HG03520 (cell line): Measurements from ENCODE around the gene USP47.
"Not testable (repeated sequence)": the region's sequence is repeated elsewhere in the genome, so short reads cannot be mapped to it uniquely, and the experiment has no call there.

Source experiments
- ATAC-seq: cut with Tn5 transposase; IDR thresholded peaks from one replicate; pipeline ENCODE4 v1.9.1; 2021; ENCODE audit warnings: mild to moderate bottlenecking, moderate library complexity; ENCODE audit not compliant: unreplicated experiment

The USP47 gene

DNA sequence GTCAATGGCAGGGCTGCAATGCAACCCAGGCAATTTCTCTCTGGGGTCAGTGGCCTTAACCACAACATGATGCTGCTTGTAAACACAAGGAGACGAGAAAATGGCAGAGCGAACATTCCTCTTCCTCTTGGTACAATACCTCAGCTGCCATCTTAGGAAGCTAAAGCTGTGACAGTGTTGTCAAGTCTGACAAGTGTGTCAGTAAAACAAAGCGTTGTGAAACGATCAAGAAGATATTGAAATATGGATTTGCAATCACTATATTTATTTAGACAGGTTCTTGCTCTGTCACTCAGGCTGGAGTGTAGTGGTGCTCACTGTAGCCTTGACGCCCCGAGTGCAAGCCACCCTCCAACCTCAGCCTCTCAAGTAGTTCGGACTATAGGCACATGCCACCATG is 14.5 kb upstream of the USP47 start:
- ATAC-seq: no peak

DNA sequence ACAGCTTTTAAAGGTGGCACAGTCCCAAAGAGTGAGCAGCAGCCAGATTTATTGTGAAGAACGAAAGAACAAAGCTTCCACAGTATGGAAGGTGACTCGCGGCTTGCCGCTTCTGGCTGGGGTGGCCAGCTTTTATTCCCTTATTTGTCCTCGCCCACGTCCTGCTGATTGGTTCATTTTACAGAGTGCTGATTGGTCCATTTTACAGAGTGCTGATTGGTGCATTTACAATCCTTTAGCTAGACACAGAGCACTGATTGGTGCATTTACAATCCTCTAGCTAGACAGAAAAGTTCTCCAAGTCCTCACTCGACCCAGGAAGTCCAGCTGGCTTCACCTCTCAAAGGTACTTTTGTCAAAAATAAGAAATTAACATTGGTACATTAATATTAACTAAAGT is 10.4 kb upstream of the USP47 start:
- ATAC-seq: not testable (repeated sequence)

DNA sequence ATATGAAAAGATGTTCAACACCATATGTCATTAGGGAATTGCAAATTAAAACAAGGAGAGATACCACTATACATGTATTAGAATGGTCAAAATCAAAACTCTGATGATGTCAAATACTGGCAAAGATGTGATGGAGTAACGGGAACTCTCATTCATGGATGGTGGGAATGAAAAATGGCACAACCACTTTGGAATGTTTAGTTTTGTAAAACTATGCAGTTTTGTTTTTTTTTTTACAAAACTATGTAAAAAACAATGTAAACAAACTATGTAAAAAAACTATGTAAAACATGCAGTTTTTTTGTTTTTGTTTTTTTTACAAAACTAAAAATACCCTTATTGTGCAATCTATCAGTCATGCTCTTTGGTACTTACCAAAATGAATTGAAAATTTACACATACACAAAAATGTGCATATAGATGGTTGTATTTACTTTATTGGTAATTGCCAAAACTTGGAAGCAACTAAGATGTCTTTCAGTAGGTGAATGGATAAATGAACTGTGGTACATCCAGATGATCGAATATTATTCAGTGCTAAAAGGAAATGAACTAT is 5.0 kb upstream of the USP47 start:
- ATAC-seq: no peak

DNA sequence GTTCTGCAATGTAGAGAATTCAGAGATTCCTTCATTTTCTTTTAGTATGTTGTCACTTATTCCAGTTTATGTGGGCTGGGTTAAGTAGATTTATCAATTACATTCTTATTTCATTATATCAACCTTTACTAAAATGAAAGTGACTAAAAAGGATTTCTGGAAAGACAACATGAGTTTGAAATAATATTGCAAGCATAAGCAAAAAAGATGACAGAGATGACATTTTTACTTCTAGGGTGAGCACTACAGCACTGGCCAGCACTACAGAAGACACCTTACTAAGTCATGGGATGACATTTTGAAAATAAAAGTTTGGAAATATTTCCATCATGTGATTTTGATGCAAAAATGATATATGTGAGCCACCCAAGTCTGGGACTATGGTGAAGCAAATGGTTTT is 2.1 kb upstream of the USP47 start:
- ATAC-seq: no peak

DNA sequence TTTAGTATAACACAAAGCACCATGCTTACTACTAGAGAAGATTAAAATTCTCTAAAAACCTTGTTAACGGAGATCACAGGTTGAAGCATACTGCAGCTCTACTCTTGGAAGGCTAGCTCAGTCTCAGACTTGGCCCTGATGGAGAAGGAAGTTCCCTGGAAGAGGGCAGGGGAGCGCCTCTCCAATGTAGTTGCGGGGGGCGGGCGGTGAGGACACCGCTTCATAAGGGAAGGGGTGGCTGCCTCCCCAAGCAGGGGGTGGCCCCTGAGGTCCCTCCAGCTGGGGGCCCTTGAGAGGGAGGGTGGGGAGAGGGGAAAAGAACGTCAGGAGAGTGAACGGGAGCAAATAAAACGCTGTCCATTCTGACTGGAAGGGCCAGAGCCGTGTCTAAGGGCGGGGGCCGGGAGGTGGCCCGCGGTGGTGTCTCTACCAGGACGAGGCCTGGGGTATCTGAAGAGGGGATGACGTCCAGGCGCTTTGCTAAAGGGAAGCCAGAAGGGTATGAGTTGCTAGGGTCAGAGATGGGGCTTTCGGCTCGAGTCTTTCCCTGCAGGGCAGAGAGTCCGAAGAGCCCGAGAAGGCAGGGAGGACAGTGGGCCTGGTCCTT is 553 bp upstream of the USP47 start:
- ATAC-seq: peak; percentile 10

DNA sequence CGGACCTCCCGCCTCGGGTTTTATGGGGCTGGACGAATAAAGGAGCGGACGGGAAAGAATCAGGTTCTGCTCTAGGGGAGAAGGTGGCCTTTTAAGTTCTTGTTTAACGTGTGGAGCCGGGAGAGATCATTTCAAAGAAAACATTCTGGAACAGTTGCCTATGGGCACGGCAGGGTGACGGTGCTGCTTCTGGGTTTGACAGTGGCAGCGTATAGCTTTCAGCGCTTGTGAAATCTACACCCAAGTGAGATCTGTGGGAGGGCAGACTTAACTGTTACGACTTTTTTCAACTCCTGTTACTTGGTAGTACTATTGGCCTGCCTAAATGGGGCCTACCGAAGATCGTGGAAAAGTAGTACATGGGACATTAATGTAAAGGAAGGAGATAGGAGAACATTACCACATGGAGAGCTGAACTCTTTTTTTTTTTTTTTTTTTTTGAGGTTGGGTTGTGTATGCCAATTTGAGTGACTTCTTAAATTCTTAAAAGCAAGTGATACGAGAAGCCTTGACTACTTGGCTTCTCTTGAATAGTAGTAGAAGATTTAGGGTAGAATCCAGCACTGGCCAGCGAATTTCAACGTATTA is 743 bp downstream of the USP47 start:
- peak; percentile 30 for ATAC-seq

DNA sequence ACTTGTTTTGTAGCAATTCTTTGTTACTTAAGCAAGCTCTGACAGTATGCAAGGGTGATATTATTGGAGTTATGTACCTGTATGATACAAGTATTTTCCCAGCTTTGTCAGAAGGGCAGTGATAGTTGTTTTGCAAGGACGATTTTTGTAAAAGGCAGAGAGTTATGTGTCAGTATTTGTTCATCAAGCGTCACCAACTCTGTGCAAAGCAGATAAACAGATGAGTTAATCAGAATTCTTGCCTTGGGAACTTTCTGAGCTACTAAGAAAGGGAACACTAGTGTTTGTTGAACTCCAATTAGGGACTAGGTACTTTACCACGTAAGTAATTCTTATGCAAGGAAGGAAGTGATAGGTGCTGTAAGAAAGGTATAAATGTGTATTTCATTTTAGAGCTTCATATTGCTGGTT is 1.4 kb downstream of the USP47 start:
- ATAC-seq: no peak

DNA sequence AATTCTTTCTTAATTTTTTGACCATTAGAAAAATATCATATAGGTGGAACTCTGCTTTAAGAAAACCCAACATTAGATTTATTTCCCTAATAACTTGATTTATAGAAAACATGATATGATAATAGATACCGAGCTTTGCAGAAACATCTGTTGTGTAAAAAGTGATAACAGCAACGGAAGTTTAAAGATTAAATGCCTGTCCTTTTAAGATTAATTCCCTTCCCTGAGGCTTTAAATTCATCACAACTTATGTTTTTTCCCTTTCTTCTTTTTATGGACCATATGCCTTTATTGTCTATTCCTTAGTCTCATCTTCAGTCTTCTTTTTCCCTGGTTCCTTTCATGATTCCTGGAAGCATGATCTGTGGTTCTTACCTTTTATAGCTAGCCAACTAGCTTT is 1.9 kb downstream of the USP47 start:
- ATAC-seq: no peak

DNA sequence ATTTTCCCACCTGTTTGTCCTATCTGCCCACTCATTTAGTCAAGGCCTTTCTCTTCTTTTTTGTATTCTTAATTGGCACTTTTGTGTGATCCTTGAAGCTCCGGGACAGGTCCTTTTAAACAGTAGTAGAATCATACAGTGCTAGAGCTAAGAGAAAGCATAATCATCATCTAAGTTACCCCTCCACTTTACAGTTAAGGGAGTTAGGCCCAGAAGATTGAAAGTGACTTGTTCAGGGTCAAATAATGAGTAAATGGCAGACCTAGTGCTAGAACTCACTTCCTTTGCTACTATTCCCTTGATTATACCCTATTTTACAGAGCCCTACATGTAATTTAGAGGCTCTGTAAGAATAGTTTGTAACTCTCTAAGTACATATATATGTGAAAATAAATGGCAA is 2.5 kb downstream of the USP47 start:
- ATAC-seq: no peak

DNA sequence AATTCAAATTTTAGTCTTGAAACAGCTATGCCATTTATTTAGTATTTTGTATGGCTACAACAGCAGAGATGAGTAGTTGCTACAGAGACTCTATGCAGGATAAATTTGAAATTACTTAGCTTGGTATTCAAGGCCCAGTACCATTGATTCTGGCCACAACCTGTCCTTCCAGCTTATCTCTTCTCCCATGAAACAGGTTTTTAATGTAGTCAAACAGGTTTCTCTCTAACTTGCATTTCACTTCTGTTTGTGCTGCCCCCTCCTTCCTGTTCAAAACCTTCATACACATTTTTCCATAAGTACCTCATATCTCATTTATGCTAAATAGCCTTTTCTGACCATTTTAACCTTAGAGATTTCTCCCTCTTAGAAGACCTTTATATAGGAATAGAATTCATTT is 3.3 kb downstream of the USP47 start:
- no peak for ATAC-seq

DNA sequence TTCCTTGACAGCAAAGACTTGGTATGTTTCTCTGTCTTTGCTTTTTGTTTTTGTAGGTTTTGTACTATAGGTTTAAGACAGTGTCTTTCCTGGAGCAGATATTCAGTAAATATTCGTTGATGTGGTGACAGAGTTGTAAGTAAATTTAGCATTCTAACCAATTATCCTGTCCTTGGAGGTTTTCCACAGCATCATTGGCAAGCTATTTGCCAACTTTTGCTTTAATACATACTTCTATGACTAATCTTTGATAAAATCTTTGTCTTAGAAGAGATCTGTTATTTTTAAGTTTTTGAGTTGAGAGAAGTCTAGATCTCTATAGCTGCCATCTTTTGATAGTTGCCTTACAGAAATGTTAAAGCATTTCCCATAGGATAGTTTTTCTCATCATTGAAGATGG is 3.8 kb downstream of the USP47 start:
- ATAC-seq: no peak

DNA sequence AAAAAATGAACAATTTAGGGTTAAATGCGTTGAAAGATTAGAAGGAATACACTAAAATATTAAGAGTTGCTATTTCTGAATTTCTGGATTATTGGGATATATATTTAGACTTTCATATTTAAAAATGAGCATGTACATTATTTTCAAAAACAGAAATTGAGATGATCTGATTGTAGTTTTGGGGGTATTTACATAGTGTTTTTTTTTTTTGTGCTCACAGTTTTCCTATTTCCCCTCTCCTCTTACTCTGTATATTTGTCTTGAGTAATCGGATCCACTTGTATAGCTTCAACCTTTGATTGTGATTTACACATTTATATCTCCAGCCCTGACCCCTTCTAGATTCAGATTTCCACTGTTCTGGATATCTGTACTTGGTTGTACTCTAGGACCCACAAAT is 5.3 kb downstream of the USP47 start:
- ATAC-seq: no peak

DNA sequence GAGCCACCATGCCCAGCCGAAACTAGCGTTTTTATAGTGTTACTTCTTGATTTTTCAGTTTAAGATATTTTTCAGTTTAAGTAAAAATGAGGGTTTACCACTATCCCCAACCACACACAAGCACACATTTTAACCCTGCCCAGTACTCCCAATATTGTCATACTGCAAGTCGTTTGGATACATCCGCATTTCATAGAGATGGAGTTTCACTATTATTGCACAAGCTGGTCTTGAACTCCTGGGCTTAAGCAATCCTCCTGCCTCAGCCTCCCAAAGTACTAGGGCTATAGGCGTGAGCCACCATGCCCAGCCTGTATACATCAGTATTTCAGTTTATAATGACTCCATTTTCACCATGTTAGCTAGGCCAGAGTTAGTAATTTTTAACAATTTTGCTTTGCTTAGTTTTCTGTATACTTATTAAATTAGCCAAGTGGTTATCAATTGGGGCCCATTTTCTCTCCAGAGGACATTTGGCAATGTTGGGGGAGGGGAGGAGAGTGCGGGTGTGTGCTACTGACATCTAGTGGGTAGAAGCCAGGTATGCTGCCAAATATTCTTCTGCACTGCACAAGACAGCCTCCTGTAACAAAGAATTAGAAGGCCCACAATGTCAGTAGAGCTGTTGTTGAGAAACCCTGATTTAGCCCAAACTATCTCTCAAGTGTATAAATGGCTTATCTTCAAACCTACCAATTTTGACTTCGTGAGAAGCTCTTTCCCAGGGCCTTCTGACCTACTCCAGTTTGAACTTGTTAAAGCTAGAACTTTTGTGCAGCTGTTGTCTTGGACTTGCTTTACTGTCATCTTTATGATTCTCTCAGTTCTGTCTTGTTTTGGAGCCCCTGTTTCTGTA is 7.3 kb downstream of the USP47 start:
- ATAC-seq: peak; percentile 80

DNA sequence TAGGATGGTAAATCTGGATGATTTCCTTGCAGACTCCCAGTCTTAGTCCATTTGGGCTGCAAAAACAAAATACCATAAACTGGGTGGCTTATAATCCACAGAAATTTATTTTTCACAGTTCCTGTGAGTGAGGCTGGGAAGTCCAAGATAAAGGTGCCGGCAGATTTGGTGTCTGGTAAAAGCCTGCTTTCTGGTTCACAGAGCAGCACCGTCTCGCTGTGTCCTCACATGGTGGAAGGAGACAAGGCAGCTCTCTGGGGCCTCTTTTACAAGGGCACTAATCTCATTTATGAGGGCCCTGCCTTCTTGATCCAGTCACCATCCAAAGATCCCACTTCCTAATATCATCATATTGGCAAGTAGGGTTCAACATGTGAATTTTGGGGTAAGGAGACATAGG is 8.9 kb downstream of the USP47 start:
- no peak for ATAC-seq

DNA sequence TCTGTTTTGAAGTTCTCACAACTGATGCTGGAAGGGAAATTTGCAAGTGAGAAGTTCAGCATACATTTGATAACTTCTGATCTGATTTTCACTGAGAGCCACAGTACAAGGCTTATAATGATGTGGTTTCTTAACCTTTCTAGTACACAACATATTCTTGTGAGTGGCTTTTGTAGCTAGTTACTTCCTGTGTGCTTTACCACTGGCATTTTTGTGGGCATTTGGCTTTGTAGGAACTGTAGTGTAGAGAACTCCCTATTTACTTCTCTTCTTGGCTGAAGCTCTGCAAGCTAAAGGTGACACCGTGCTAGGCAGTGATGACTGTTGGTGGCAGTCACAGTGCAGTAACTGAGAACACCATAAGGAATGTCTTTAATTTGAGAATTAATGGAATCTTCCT is 14.9 kb downstream of the USP47 start:
- no peak for ATAC-seq

DNA sequence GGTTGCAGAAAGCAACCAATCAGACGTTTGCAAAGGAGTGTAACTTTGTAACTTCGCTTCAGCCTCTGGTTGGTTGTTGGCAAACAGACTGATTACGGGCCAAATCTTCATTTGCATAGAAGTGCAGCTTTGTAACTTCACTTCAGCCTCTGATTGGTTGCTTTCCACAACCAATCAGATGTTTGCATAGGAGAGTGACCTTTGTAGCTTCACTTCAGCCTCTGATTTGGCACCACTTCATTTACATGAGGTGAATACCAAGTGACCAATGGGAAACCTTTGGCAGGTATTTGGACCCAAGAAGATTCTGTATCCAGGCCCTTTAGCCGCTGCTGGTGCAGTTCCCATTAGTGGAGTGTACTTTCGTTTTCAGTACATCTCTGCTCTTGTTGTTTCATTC is 16.0 kb downstream of the USP47 start:
- ATAC-seq: no peak

DNA sequence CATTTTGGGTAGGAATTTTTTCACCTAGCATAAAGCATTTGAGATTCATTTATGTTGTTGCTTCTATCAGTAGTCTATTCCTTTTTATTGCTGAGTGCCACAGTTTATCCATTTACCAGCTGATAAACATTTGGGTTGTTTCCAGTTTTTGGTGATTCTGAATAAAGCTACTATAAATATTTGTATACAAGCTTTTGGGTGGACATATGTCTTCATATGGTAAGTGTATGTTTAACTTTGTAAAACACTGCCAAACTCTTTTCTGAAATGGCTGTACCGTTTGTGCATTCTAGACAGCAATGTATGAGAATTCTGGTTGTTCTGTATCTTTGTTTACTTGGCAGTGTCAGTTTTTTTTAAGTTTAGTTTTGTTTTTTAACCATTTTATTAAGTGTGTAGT is 16.9 kb downstream of the USP47 start:
- no peak for ATAC-seq

DNA sequence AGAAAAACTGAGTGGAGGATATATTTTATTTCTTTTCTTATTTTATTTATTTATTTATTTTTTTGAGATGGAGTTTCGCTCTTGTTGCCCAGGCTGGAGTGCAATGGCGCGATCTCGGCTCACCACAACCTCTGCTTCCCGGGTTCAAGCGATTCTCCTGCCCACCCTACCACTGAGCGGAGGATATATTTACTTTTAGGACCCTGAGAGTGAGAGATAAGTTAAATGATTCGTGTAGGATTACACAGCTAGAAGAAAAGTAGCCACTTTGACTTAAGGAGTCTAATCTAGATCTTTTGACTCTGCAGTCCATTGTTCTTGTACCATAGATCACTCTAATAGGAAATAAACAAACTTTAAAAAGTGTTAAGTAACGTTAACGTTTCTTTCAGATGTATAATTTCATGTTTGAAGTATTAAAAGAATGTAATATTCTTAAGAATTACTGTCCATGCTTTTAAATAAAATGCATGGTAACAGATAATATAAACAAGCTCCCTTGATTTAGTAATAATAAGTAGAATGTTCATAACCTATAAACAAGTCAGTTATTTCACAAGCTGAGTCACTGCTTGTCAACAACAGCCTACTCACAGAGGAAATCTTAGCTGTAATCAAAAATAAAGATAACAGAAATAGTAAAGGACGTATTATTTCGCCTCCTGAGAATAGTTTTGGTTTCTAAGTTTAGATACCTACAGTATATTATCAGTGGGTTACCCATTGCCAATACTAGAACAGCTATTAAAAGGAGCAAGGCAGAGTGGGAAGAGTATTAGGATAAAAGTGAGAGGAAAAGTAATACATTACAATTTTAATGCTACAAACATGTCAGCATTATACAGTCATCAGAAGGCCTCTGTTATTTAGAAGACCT is 18.6 kb downstream of the USP47 start:
- ATAC-seq: no peak

DNA sequence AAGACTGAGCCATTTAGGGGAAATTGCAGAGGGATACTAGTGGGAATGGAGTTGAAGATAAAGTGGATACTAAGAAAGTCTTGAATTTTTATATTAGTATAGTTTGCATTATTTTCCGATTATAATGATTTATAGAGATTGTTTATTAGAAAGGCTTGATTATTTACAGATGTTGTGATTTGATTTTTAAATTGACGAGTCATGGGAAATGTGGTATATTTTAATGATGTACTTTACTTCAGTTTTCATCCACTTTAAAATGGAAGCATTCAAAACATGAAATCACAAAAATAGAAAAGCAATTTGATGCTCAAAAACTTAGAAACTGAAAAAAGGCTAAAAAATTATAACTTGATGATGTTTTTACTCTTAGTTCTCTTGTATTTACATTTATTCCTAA is 21.2 kb downstream of the USP47 start:
- ATAC-seq: no peak

DNA sequence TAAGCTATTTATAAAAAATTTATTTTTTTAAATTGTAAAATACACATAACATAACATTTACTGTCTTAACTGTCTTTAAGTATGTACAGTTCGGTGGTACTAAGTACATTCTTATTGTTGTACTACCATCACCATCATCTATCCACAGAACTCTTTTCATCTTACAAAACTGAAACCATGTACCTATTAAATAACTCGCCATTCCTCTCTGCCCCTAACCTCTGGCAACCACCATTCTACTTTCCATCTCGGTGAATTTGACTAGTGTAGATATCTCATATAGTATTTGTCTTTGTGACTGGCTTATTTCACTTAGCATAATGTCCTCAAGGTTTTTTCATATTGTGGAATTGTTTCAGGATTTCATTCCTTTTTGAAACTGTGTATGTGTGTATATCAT is 22.6 kb downstream of the USP47 start:
- ATAC-seq: no peak

DNA sequence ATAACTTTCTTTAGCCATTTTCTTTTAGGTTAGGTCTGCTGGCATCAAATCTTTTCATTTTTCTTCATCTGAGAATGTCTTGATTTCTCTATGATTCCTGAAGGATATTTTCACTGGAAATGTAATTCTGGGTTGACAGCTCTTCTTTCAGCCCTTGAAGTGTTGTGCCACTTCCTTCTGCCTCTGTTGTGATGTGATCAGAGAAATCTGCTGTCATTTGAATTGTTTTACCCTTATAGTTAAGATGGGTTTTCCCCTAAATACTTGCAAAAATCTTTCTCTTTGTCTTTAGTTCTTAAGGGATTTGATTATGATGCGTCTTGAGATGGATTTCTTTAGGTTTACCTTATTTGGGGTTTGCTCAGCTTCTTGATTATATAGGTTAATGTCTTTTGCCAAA is 23.0 kb downstream of the USP47 start:
- no peak for ATAC-seq
